T-helper 17 cell (primary cell): ENCODE measurements around the gene TJAP1. TPM values are rescaled to one million over a fixed set of nuclear protein-coding genes. Genes with fewer than 3 reads are reported as not detected.
"Not testable (repeated sequence)": the region's sequence is repeated elsewhere in the genome, so short reads cannot be mapped to it uniquely, and the experiment has no call there.

ENCODE experiments used
- ATAC-seq: fragments of 150-1000 bp; cut with Tn5 transposase; 2 replicates; pipeline ENCODE4 v1.10.0; 2021; ENCODE audit warnings: mild to moderate bottlenecking, moderate library complexity
- DNase-seq, 3 donors: peaks; one replicate each; pipeline versions ENCODE4 v3.0.0 to v3.0.0-alpha.2; 2020 to 2021
- H3K9me3 ChIP-seq: one replicate; pipeline ENCODE4 v1.7.0; 2013; ENCODE audit warnings: low read length, mild to moderate bottlenecking; ENCODE audit not compliant: control insufficient read depth, poor library complexity, severe bottlenecking
- H3K27ac Mint-ChIP-seq: one replicate; pipeline ENCODE4 v1.8.0; 2022; ENCODE audit warnings: mild to moderate bottlenecking, moderate library complexity, mixed read lengths
- H3K27me3 Mint-ChIP-seq: one replicate; pipeline ENCODE4 v1.8.0; 2022; ENCODE audit warnings: mixed read lengths
- H3K36me3 Mint-ChIP-seq: one replicate; pipeline ENCODE4 v1.8.0; 2022; ENCODE audit warnings: low read depth, mixed read lengths
- H3K4me1 Mint-ChIP-seq: one replicate; pipeline ENCODE4 v1.8.0; 2022; ENCODE audit warnings: mild to moderate bottlenecking, mixed read lengths
- H3K4me3 Mint-ChIP-seq: one replicate; pipeline ENCODE4 v1.8.0; 2022; ENCODE audit warnings: mild to moderate bottlenecking, moderate library complexity, mixed read lengths
- total RNA-seq, 4 donors: library from RNA in 2 of 4; stranded (reverse) in 2 of 4; gene quantifications; one replicate each; pipeline ENCODE4 v1.2.3 and lab custom pipeline; 2022 to 2026

Gene TJAP1
- total RNA-seq, 2 donors from 2014 or later: 33.2 to 36.3 TPM

DNA sequence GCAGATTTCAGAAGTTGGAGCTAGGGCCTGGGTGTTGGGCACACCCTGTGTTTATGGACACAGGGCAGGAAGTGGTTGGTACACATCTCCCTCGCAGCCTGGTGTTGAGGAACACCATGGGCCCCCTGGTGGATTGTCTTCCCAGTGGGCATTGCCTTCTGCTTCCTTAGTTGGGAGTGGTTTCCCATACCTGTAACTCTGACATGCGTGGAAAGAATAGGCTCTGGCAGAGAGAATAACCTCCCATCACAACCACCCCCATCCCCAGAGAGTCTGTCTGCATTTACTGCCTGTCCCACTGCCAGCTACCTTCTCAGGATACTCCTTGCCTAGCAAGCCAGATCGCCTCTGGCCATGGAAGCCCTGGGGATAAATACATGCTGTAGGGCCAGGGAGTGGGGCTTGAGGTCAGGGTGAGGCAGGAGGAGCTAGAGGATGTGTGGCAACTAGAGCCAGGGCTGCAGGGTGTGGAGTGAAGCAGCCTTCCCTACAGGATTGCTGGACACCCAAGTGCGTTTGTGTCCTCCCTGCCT, 18.1 kb downstream of the TJAP1 start:
- H3K27ac Mint-ChIP-seq: peak overlapping the region; percentile 89
- peak overlapping the region; percentile 80 for H3K4me3 Mint-ChIP-seq
- ATAC-seq (peak; percentile 73), DNase-seq (no peak)
- H3K36me3 Mint-ChIP-seq: peaks cover 4% of the 10 kb centered on the region
- no peaks in the 10 kb centered on the region for H3K27me3 Mint-ChIP-seq
- H3K4me1 Mint-ChIP-seq: peaks cover 25% of the 10 kb centered on the region
- no peaks in the 10 kb centered on the region for H3K9me3 ChIP-seq

DNA sequence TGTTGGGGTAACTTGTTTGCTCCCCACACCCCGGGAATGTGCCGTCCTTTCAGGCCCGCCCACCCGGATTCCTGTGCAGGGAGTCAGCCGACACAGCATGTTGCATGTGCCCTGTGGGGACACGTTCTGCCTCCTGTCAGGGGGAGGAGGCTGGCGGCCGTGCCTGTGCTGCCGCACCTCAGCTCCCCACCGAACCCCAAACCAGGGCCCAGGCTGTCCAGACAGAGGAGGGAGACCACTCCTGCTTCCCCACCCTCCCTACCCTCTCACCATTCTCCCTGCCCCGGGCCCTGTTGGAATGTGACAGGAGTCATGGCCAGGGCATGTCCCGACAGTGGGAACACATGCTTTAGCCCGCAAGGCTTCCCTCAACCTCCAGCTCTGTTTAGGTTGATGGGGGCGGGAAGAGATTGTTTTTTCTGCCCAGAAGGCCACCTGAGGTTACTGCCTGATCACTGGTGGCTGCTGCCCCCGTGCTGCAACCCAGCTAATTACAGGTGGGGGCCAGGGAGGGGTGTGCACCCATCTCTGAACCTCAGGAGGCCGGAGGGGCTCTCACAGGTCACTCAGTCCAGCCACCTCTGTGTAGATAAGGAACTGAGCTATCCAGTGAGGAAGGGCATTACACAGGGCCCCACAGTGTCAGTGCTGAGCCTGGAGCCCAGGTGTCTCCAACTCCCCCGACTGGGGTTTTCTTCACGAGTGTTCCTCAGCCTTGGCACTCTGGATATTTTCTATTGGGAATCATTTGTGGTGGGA, 19.2 kb downstream of the TJAP1 start:
- Mint-ChIP-seq H3K27me3 (no peaks in the 10 kb centered on the region), H3K4me3 (no peak overlapping the region), H3K36me3 (peaks cover 7% of the 10 kb centered on the region), H3K4me1 (peaks cover 25% of the 10 kb centered on the region), H3K27ac (peak overlapping the region; percentile 89)
- peak; percentile 41 for ATAC-seq
- no peak for DNase-seq
- H3K9me3 ChIP-seq: no peaks in the 10 kb centered on the region

DNA sequence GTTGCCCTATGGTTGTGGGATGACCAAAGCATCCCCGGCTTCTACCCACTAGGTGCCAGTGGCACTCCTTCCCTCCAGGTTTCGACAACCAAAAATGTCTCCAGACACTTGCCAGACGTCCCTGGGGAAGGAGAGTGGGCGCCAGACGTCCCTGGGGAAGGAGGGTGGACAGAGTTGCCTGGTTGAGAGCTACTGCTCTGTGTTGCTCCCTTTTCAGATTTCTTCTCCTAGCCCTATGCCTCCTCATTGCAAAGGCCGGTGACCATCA, 19.7 kb downstream of the TJAP1 start:
- H3K27ac Mint-ChIP-seq: no peak overlapping the region
- H3K4me1 Mint-ChIP-seq: peaks cover 25% of the 10 kb centered on the region
- no peak for DNase-seq
- no peak for ATAC-seq
- H3K36me3 Mint-ChIP-seq: peaks cover 7% of the 10 kb centered on the region
- no peaks in the 10 kb centered on the region for H3K27me3 Mint-ChIP-seq
- no peak overlapping the region for H3K4me3 Mint-ChIP-seq
- H3K9me3 ChIP-seq: no peaks in the 10 kb centered on the region

GRCh38 chr6:43497689-43498088, 20.3 kb downstream of the TJAP1 start:
- Mint-ChIP-seq H3K27ac (no peak overlapping the region), H3K4me1 (peaks cover 21% of the 10 kb centered on the region), H3K36me3 (peaks cover 7% of the 10 kb centered on the region), H3K27me3 (no peaks in the 10 kb centered on the region), H3K4me3 (no peak overlapping the region)
- DNase-seq: no peak
- no peaks in the 10 kb centered on the region for H3K9me3 ChIP-seq
- no peak for ATAC-seq

GRCh38 chr6:43498291-43498690, 20.9 kb downstream of the TJAP1 start:
- not testable (repeated sequence) for DNase-seq, H3K9me3 ChIP-seq, H3K36me3 Mint-ChIP-seq, H3K4me3 Mint-ChIP-seq, H3K27me3 Mint-ChIP-seq, ATAC-seq, H3K27ac Mint-ChIP-seq
- peaks cover 18% of the 10 kb centered on the region for H3K4me1 Mint-ChIP-seq

- H3K9me3 ChIP-seq: no peaks in the 10 kb centered on the region
- peaks cover 7% of the 10 kb centered on the region for H3K36me3 Mint-ChIP-seq
- H3K27ac Mint-ChIP-seq: no peak overlapping the region
- no peak overlapping the region for H3K4me3 Mint-ChIP-seq
- H3K4me1 Mint-ChIP-seq: peaks cover 14% of the 10 kb centered on the region
- no peaks in the 10 kb centered on the region for H3K27me3 Mint-ChIP-seq
- DNase-seq (no peak), ATAC-seq (no peak)
Measured at GRCh38 chr6:43499028-43499815, 21.9 kb downstream of the TJAP1 start.

DNA sequence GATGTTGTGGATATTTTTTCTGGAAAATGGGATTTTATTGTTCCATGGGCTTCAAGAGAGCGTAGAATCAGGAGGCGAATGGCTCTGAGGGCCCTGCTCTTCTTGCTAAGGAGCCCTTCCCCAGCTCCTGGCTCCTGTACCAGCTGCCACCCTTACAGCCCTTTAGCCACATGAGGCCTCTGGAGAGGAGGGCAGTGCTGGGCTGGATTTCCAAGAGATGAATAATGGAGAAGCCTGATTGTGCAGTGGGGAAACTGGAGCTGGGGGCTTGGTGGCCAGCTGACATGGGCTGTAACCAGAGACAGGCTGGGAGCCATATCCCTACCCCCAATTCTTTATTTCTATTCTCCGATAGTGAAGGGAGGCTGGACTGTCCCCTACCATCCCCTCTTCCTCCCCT, 23.6 kb downstream of the TJAP1 start:
- no peaks in the 10 kb centered on the region for H3K27me3 Mint-ChIP-seq
- ATAC-seq (no peak), DNase-seq (no peak)
- H3K4me3 Mint-ChIP-seq: no peak overlapping the region
- no peaks in the 10 kb centered on the region for H3K9me3 ChIP-seq
- H3K36me3 Mint-ChIP-seq: peaks cover 7% of the 10 kb centered on the region
- H3K27ac Mint-ChIP-seq: no peak overlapping the region
- H3K4me1 Mint-ChIP-seq: peaks cover 5% of the 10 kb centered on the region

- H3K4me3 Mint-ChIP-seq: no peak overlapping the region
- H3K27ac Mint-ChIP-seq: no peak overlapping the region
- DNase-seq (no peak), ATAC-seq (no peak)
- peaks cover 4% of the 10 kb centered on the region for H3K27me3 Mint-ChIP-seq
- H3K9me3 ChIP-seq: no peaks in the 10 kb centered on the region
- H3K4me1 Mint-ChIP-seq: peaks cover 9% of the 10 kb centered on the region
- peaks cover 7% of the 10 kb centered on the region for H3K36me3 Mint-ChIP-seq
Measured at GRCh38 chr6:43502666-43503065, 25.3 kb downstream of the TJAP1 start.

- H3K36me3 Mint-ChIP-seq: peaks cover 7% of the 10 kb centered on the region
- no peak for DNase-seq
- no peak overlapping the region for H3K27ac Mint-ChIP-seq
- peaks cover 12% of the 10 kb centered on the region for H3K27me3 Mint-ChIP-seq
- no peaks in the 10 kb centered on the region for H3K9me3 ChIP-seq
- H3K4me1 Mint-ChIP-seq: peaks cover 9% of the 10 kb centered on the region
- no peak for ATAC-seq
- H3K4me3 Mint-ChIP-seq: no peak overlapping the region
Measured at GRCh38 chr6:43503443-43503842, 26.1 kb downstream of the TJAP1 start.

GRCh38 chr6:43504756-43505593, 27.6 kb downstream of the TJAP1 start:
- ATAC-seq: no peak
- peaks cover 22% of the 10 kb centered on the region for H3K27me3 Mint-ChIP-seq
- no peak for DNase-seq
- peaks cover 17% of the 10 kb centered on the region for H3K4me1 Mint-ChIP-seq
- no peak overlapping the region for H3K4me3 Mint-ChIP-seq
- H3K9me3 ChIP-seq: no peaks in the 10 kb centered on the region
- H3K27ac Mint-ChIP-seq: no peak overlapping the region
- H3K36me3 Mint-ChIP-seq: peaks cover 7% of the 10 kb centered on the region

GRCh38 chr6:43505718-43506117, 28.3 kb downstream of the TJAP1 start:
- ATAC-seq: no peak
- Mint-ChIP-seq H3K27me3 (peaks cover 22% of the 10 kb centered on the region), H3K36me3 (peaks cover 6% of the 10 kb centered on the region), H3K27ac (peak overlapping the region; percentile 72), H3K4me1 (peaks cover 20% of the 10 kb centered on the region), H3K4me3 (no peak overlapping the region)
- DNase-seq: no peak
- H3K9me3 ChIP-seq: no peaks in the 10 kb centered on the region

- ATAC-seq: no peak
- peaks cover 22% of the 10 kb centered on the region for H3K27me3 Mint-ChIP-seq
- H3K27ac Mint-ChIP-seq: peak overlapping the region; percentile 72
- no peak overlapping the region for H3K4me3 Mint-ChIP-seq
- peaks cover 5% of the 10 kb centered on the region for H3K36me3 Mint-ChIP-seq
- H3K9me3 ChIP-seq: no peaks in the 10 kb centered on the region
- H3K4me1 Mint-ChIP-seq: peaks cover 22% of the 10 kb centered on the region
- no peak for DNase-seq
Measured at GRCh38 chr6:43506171-43506570, 28.8 kb downstream of the TJAP1 start.
